Measurements from ENCODE around the gene RAF1. TPM values are rescaled to one million over a fixed set of nuclear protein-coding genes. Genes with fewer than 3 reads are reported as not detected.

The RAF1 gene
- total and polyA plus RNA-seq, 4 donors: 41.4 to 182 (median 80.5) TPM

- 89 to 92% methylated on average over 5 to 10 of the region's 10 CpGs for WGBS, 2 donors
Observed at GRCh38 chr3:12670365-12671119, 6.6 kb upstream of the RAF1 start.

DNA sequence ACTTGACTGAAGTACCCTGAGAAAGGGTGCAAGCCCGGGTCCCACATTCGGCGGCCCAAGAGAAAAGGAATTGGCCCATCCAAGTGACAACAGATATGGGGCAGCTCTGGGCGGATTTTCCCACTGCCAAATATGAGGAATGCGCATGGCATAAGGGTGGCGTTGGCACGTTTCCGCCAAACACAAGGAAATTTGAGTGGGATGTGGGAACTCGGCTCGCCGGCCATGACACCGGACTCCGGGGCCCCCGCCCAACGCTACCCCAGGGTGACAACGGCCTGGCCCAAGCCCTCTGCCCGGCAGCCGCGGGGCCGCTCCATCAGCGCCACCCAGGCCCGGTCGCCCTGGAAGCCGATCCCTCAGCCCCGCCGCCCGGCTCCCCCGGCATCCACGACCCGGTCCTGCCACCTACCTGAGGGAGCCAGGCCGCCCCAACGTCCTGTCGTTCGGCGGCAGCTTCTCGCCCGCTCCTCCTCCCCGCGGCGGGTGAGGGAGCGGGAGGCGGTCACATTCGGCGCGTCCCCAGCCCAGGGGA is 449 bp downstream of the RAF1 start:
- H3K9ac ChIP-seq (ENCODE audit: insufficient read depth in 1 of 2, low read length in 2 of 2): peak overlapping the region; percentile 77 to 88
- no peaks in the 10 kb centered on the region for H3K9me3 ChIP-seq (ENCODE audit: control insufficient read depth in 4 of 4, insufficient read depth in 3 of 4, low read length in 3 of 4)
- WGBS, 2 donors: 0 to 1% methylated on average over 40 to 45 of the region's 45 CpGs
- H3K36me3 ChIP-seq (ENCODE audit: control insufficient read depth in 4 of 4, insufficient read depth in 4 of 4, low read length in 4 of 4): peaks cover 0 to 7% (median under 1%) of the 10 kb centered on the region in 4 donors
- H3K4me3 ChIP-seq: peak overlapping the region; percentile 96
- peak overlapping the region; percentile 97 to 98 for H3K27ac ChIP-seq (ENCODE audit: low read depth in 1 of 2, low read length in 1 of 2)
- peaks cover 0 to 25% (median 6%) of the 10 kb centered on the region in 5 donors for H3K4me1 ChIP-seq (ENCODE audit: control insufficient read depth in 5 of 5, insufficient read depth in 5 of 5, low read length in 5 of 5)
- TF ChIP-seq, protein P1, sequence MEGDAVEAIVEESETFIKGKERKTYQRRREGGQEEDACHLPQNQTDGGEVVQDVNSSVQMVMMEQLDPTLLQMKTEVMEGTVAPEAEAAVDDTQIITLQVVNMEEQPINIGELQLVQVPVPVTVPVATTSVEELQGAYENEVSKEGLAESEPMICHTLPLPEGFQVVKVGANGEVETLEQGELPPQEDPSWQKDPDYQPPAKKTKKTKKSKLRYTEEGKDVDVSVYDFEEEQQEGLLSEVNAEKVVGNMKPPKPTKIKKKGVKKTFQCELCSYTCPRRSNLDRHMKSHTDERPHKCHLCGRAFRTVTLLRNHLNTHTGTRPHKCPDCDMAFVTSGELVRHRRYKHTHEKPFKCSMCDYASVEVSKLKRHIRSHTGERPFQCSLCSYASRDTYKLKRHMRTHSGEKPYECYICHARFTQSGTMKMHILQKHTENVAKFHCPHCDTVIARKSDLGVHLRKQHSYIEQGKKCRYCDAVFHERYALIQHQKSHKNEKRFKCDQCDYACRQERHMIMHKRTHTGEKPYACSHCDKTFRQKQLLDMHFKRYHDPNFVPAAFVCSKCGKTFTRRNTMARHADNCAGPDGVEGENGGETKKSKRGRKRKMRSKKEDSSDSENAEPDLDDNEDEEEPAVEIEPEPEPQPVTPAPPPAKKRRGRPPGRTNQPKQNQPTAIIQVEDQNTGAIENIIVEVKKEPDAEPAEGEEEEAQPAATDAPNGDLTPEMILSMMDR (IDR thresholded peaks at IDR 0.05; ENCODE audit: control extremely low read depth, extremely low read depth): no peak
- peak in 2 of 3 donors; percentile 51 to 53 for DNase-seq
- peak; percentile 60 for ATAC-seq (ENCODE audit: insufficient read depth, low FRiP score)
- H3K27me3 ChIP-seq (ENCODE audit: control insufficient read depth in 3 of 3, insufficient read depth in 3 of 3, low read length in 2 of 3): no peaks in the 10 kb centered on the region

More at GRCh38 chr3:12670365-12671119, 6.6 kb upstream of the RAF1 start:
- ATAC-seq (ENCODE audit: insufficient read depth, low FRiP score): no peak
- H3K4me3 ChIP-seq: no peak overlapping the region
- no peak overlapping the region for H3K27ac ChIP-seq (ENCODE audit: low read depth in 1 of 2, low read length in 1 of 2)
- H3K4me1 ChIP-seq (ENCODE audit: control insufficient read depth in 5 of 5, insufficient read depth in 5 of 5, low read length in 5 of 5): no peaks in the 10 kb centered on the region
- no peak for DNase-seq
- no peak overlapping the region for H3K9ac ChIP-seq (ENCODE audit: insufficient read depth in 1 of 2, low read length in 2 of 2)
- H3K36me3 ChIP-seq (ENCODE audit: control insufficient read depth in 4 of 4, insufficient read depth in 4 of 4, low read length in 4 of 4): no peaks in the 10 kb centered on the region
- TF ChIP-seq, protein P1 (IDR thresholded peaks at IDR 0.05; ENCODE audit: control extremely low read depth, extremely low read depth): no peak
- no peaks in the 10 kb centered on the region for H3K27me3 ChIP-seq (ENCODE audit: control insufficient read depth in 3 of 3, insufficient read depth in 3 of 3, low read length in 2 of 3)
- peaks cover 0 to 2% (median 0%) of the 10 kb centered on the region in 4 donors for H3K9me3 ChIP-seq (ENCODE audit: control insufficient read depth in 4 of 4, insufficient read depth in 3 of 4, low read length in 3 of 4)

DNA sequence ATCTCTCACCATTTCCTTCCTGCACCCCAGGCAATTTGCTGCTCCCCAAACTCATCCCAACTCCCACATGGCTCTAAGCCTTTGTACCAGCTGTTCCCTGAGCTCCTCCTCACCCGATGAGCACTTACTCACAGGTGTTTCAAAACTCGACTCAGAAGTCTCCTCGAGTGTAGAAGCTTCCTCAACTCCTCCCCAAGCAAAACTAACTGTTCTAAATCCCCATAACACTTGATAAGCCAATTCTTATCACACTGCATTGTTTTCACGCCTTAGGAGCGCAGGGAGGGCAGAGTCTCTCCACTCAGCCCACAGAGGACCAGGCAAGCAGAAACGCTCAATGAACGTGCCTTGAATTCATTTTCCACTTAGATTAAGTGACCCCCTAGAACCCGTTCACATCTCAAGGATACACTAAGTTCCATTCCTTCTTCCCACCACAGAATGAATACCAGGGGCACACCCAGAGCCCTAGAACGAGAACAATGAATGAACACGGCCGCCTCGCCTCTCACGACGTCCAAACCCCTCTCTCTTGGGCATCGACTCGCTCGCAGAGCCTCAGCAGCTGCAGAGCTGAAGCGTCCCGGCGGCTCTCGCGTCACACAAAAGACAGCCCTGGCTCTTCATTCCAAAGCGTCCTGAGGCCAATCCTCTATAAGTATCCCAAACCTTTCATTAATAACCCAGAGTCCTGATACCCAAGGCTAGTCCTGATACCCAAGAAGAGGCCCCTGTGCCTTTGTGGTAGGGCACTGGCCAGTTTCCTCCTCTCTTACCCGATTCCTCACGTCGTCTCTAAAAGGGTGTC is 1.1 kb downstream of the RAF1 start:
- no peaks in the 10 kb centered on the region for H3K27me3 ChIP-seq (ENCODE audit: control insufficient read depth in 3 of 3, insufficient read depth in 3 of 3, low read length in 2 of 3)
- peak overlapping the region; percentile 96 for H3K4me3 ChIP-seq
- H3K9ac ChIP-seq (ENCODE audit: insufficient read depth in 1 of 2, low read length in 2 of 2): peak overlapping the region; percentile 77 to 88
- no peaks in the 10 kb centered on the region for H3K9me3 ChIP-seq (ENCODE audit: control insufficient read depth in 4 of 4, insufficient read depth in 3 of 4, low read length in 3 of 4)
- peaks cover 0 to 27% (median 6%) of the 10 kb centered on the region in 5 donors for H3K4me1 ChIP-seq (ENCODE audit: control insufficient read depth in 5 of 5, insufficient read depth in 5 of 5, low read length in 5 of 5)
- TF ChIP-seq, protein P1 (IDR thresholded peaks at IDR 0.05; ENCODE audit: control extremely low read depth, extremely low read depth): no peak
- WGBS, 2 donors: 0 to 1% methylated on average over 26 of the region's 26 CpGs
- peak overlapping the region; percentile 97 to 98 for H3K27ac ChIP-seq (ENCODE audit: low read depth in 1 of 2, low read length in 1 of 2)
- H3K36me3 ChIP-seq (ENCODE audit: control insufficient read depth in 4 of 4, insufficient read depth in 4 of 4, low read length in 4 of 4): peaks cover 0 to 7% (median under 1%) of the 10 kb centered on the region in 4 donors
- DNase-seq: peak; percentile 46 to 78 (median 60)
- ATAC-seq (ENCODE audit: insufficient read depth, low FRiP score): peak; percentile 4
